Esophagus muscularis mucosa (tissue), 4 donors: Measurements from ENCODE around the gene DNAH14.

Experiments
- CTCF ChIP-seq, 3 experiments: fragments of 200-600 bp in 2 of 3; fragments of 450-650 bp in 1 of 3; sonication (generic) in 2 of 3; IDR thresholded peaks; one replicate each; pipeline ENCODE4 v1.5.1; 2017 to 2019; ENCODE audit warnings: antibody characterized with exemption in 3 of 3, mild to moderate bottlenecking in 2 of 3, moderate library complexity in 1 of 3
- EP300 ChIP-seq: sonication (generic); formaldehyde crosslinking; IDR thresholded peaks from one replicate; pipeline ENCODE4 v1.6.1; 2017; ENCODE audit warnings: antibody characterized with exemption
- POLR2A ChIP-seq: fragments of 450-650 bp; IDR thresholded peaks from one replicate; pipeline ENCODE4 v1.6.1; 2017; ENCODE audit warnings: antibody characterized with exemption, moderate library complexity, mild to moderate bottlenecking, low read depth
- POLR2AphosphoS5 ChIP-seq, 2 donors: sonication (generic); formaldehyde crosslinking; IDR thresholded peaks; one replicate each; pipeline ENCODE4 v1.6.1; 2017; ENCODE audit warnings: antibody characterized with exemption in 2 of 2

DNA sequence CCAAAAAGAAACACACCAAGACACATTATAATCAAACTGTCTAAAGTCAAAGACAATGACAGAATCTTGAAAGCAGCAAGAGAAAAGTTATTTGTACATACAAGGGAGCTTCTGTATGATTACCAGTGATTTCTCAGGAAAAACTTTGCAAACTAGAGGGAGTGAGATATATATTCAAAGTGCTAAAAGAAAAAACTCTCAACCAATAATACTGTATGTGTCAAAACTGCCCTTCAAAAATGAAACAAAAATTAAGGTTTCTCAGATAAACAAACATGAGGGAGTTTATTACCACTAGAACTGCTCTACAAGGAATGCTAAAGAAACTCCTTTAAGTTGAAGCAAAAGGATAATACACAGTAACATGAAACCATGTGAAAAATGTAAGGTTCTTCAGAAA is 418.9 kb downstream of the DNAH14 start:
- TF ChIP-seq CTCF (IDR thresholded peaks at IDR 0.05), result no peak
- no peak for TF ChIP-seq POLR2A
- no peak for TF ChIP-seq EP300
- no peak for TF ChIP-seq POLR2AphosphoS5 (IDR thresholded peaks at IDR 0.05)
